Type B pancreatic cell (in vitro differentiated cells): Measurements from ENCODE around the gene TP53BP2. TPM values are rescaled to one million over a fixed set of nuclear protein-coding genes. Genes with fewer than 3 reads are reported as not detected.
"Not testable (repeated sequence)": the region's sequence is repeated elsewhere in the genome, so short reads cannot be mapped to it uniquely, and the experiment has no call there.

Experiments used
- DNase-seq: peaks from one replicate; pipeline ENCODE4 v3.0.0; 2021; ENCODE audit warnings: mixed read lengths; ENCODE audit not compliant: unreplicated experiment; ENCODE audit errors: extremely low spot score
- H3K27ac Mint-ChIP-seq: 2 replicates; pipeline ENCODE4 v1.8.0; 2021; ENCODE audit warnings: mild to moderate bottlenecking, mixed read lengths
- H3K27me3 Mint-ChIP-seq: 2 replicates; pipeline ENCODE4 v1.8.0; 2021; ENCODE audit warnings: mixed read lengths
- H3K36me3 Mint-ChIP-seq: 2 replicates; pipeline ENCODE4 v1.8.0; 2021; ENCODE audit warnings: mixed read lengths
- H3K4me1 Mint-ChIP-seq: one replicate; pipeline ENCODE4 v1.8.0; 2021; ENCODE audit warnings: mixed read lengths; ENCODE audit not compliant: unreplicated experiment
- H3K4me3 Mint-ChIP-seq: 2 replicates; pipeline ENCODE4 v1.8.0; 2021; ENCODE audit warnings: mild to moderate bottlenecking, mixed read lengths
- H3K9me3 Mint-ChIP-seq: 2 replicates; pipeline ENCODE4 v1.8.0; 2021; ENCODE audit warnings: mixed read lengths
- total RNA-seq: library from RNA; stranded (reverse); gene quantifications from 2 replicates; pipeline ENCODE4 v1.2.1, GENCODE V29; 2021; ENCODE audit warnings: low replicate concordance
- TF ChIP-seq, protein P1 (sequence below): fragments of 200-600 bp; sonication (generic); conservative IDR thresholded peaks from 2 replicates; pipeline ENCODE4 v1.5.0; 2021; ENCODE audit warnings: antibody characterized with exemption, mild to moderate bottlenecking

TP53BP2 gene
- total RNA-seq, 1 donor from 2014 or later, result 67.2 TPM

GRCh38 chr1:223741861-223742260 is 103.9 kb downstream of the TP53BP2 start:
- peaks cover 14% of the 10 kb centered on the region for H3K4me1 Mint-ChIP-seq

DNA sequence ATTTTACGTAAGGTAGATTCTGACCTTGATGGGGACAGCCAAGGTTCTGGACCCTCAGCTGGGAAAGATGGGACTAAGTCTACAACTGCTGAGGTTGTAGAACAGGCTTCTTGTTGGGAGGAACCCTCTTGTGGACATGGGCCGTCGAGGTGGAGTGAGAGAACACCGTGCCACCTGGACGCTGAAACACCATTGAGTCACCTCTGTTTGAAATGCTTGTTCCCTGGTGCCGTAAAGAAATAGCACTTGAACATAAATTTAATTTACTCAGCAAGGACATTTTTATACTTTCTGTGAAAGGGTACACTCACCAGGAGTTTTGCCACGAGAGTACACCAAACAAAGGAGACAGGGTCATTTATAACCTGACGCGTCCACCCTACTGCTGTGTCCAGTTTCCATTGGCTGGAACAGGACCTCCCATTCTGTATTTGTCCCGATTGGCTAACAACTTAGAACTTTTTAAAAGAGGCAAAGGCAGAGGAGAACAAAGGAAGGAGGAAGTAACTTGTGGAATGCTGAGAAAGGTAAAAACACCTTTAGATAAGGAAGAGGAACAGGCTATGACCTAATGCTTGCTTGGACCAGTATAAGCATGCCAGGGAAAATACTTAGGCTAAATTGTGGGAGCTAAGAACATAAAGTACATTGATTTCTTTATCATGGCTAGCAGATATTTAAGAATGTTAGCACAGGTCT is 105.6 kb downstream of the TP53BP2 start:
- Mint-ChIP-seq H3K36me3 (peaks cover 15% of the 10 kb centered on the region), H3K4me1 (peaks cover 14% of the 10 kb centered on the region), H3K27ac (peak overlapping the region; percentile 93)
- DNase-seq, H3K9me3 Mint-ChIP-seq, H3K27me3 Mint-ChIP-seq, H3K4me3 Mint-ChIP-seq: not testable (repeated sequence)

More at GRCh38 chr1:223741861-223742260, 103.9 kb downstream of the TP53BP2 start:
- Mint-ChIP-seq H3K9me3 (no peaks in the 10 kb centered on the region), H3K27ac (peak overlapping the region; percentile 79), H3K27me3 (no peaks in the 10 kb centered on the region), H3K4me3 (no peak overlapping the region), H3K36me3 (peaks cover 18% of the 10 kb centered on the region)
- TF ChIP-seq, protein P1, sequence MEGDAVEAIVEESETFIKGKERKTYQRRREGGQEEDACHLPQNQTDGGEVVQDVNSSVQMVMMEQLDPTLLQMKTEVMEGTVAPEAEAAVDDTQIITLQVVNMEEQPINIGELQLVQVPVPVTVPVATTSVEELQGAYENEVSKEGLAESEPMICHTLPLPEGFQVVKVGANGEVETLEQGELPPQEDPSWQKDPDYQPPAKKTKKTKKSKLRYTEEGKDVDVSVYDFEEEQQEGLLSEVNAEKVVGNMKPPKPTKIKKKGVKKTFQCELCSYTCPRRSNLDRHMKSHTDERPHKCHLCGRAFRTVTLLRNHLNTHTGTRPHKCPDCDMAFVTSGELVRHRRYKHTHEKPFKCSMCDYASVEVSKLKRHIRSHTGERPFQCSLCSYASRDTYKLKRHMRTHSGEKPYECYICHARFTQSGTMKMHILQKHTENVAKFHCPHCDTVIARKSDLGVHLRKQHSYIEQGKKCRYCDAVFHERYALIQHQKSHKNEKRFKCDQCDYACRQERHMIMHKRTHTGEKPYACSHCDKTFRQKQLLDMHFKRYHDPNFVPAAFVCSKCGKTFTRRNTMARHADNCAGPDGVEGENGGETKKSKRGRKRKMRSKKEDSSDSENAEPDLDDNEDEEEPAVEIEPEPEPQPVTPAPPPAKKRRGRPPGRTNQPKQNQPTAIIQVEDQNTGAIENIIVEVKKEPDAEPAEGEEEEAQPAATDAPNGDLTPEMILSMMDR, result no peak
- DNase-seq, result no peak

- H3K4me1 Mint-ChIP-seq, result peaks cover 14% of the 10 kb centered on the region
- TF ChIP-seq, protein P1, result no peak
- H3K27ac Mint-ChIP-seq, result peak overlapping the region; percentile 93
- no peak overlapping the region for H3K4me3 Mint-ChIP-seq
- DNase-seq, result no peak
- no peaks in the 10 kb centered on the region for H3K27me3 Mint-ChIP-seq
- no peaks in the 10 kb centered on the region for H3K9me3 Mint-ChIP-seq
- peaks cover 15% of the 10 kb centered on the region for H3K36me3 Mint-ChIP-seq
These were observed 106.2 kb downstream of the TP53BP2 start for GRCh38 chr1:223739366-223740037.

DNA sequence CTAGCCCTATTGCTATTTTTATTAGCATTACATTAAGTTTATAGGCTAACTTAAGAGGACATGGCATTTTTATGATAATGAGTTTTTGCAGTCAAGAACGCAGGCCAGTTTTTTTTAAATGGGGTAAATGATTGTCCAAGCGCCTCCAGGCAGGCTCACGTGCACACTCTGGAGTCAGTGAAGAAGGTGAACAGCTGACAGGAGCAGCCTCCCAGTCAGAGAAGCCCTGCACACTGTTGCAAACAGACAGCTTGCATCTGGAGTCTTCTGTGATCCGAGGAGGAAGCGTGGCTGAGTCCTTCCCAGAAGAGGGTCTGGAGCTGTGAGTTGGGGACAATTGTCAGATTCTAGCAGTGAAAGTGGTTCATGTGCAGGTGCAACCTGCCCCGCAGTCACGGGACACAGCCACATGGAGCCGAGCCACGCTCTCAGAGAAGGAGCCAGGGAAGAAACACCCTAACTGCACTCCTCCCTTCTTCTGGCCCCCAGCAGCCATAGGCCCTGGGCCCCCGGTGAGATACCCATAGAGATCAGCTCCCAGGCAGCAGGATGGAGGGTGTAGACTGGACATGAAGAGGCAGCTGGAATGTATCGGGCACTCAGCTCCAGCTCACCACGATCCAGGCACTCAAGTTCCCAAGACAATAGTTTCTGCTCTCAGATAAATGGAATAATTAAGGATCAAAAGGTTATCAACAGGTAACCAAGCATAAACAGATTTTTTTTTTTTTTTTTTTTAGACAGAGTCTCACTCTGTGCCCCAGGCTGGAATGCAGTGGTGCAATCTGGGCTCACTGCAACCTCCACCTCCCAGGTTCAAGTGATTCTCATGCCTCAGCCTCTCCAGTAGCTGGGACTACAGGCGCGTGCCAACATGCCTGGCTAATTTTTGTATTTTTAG is 107.0 kb downstream of the TP53BP2 start:
- Mint-ChIP-seq H3K27ac (peak overlapping the region; percentile 93), H3K27me3 (no peaks in the 10 kb centered on the region), H3K9me3 (no peaks in the 10 kb centered on the region), H3K4me1 (peaks cover 15% of the 10 kb centered on the region), H3K36me3 (peaks cover 12% of the 10 kb centered on the region), H3K4me3 (peak overlapping the region; percentile 39)
- DNase-seq, result no peak
- TF ChIP-seq, protein P1, result no peak

- H3K9me3 Mint-ChIP-seq, result no peaks in the 10 kb centered on the region
- peaks cover 9% of the 10 kb centered on the region for H3K36me3 Mint-ChIP-seq
- no peak for DNase-seq
- TF ChIP-seq, protein P1, result no peak
- H3K4me1 Mint-ChIP-seq, result peaks cover 29% of the 10 kb centered on the region
- H3K27me3 Mint-ChIP-seq, result no peaks in the 10 kb centered on the region
- H3K4me3 Mint-ChIP-seq, result no peak overlapping the region
- no peak overlapping the region for H3K27ac Mint-ChIP-seq
These were observed 108.4 kb downstream of the TP53BP2 start for GRCh38 chr1:223737342-223737741.

DNA sequence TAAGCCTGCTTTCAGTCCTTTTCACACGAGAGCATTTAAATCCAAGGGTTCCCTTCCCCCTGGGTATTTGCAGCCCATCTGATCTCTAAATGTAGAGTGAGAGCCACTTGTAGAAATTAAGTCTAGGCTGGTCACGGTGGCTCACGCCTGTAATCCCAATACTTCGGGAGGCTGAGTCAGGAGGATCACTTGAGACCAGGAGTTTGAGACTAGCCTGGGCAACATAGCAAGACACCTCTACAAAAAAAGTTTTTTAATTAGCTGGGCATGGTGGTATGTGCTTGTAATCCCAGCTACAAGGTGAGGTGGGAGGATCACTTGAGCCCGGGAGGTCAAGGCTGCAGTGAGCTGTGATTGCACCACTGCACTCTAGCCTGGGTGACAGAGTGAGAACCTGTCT is 109.1 kb downstream of the TP53BP2 start:
- H3K9me3 Mint-ChIP-seq, H3K36me3 Mint-ChIP-seq, DNase-seq, H3K27me3 Mint-ChIP-seq, H3K27ac Mint-ChIP-seq, H3K4me3 Mint-ChIP-seq: not testable (repeated sequence)
- H3K4me1 Mint-ChIP-seq, result peaks cover 34% of the 10 kb centered on the region
